Activated naive CD4-positive, alpha-beta T cell treated with anti-CD3 and anti-CD28 coated beads, Interleukin-2, amount 50 U/mL, for 24 hours (primary cell): ENCODE measurements around the gene UNKL.
A peak's percentile ranks its signal among the peaks of the same experiment; 100 is the strongest.

Experiments
- H3K27ac Mint-ChIP-seq: one replicate; pipeline ENCODE4 v1.8.0; 2021; ENCODE audit warnings: mild to moderate bottlenecking, mixed read lengths
- H3K27me3 Mint-ChIP-seq: one replicate; pipeline ENCODE4 v1.8.0; 2021; ENCODE audit warnings: mixed read lengths
- H3K36me3 Mint-ChIP-seq: one replicate; pipeline ENCODE4 v1.8.0; 2021; ENCODE audit warnings: mixed read lengths
- H3K4me1 Mint-ChIP-seq: one replicate; pipeline ENCODE4 v1.8.0; 2021; ENCODE audit warnings: mixed read lengths
- H3K4me3 Mint-ChIP-seq: one replicate; pipeline ENCODE4 v1.8.0; 2021; ENCODE audit warnings: mild to moderate bottlenecking, mixed read lengths
- H3K9me3 Mint-ChIP-seq: one replicate; pipeline ENCODE4 v1.8.0; 2021; ENCODE audit warnings: mixed read lengths

Gene UNKL

DNA sequence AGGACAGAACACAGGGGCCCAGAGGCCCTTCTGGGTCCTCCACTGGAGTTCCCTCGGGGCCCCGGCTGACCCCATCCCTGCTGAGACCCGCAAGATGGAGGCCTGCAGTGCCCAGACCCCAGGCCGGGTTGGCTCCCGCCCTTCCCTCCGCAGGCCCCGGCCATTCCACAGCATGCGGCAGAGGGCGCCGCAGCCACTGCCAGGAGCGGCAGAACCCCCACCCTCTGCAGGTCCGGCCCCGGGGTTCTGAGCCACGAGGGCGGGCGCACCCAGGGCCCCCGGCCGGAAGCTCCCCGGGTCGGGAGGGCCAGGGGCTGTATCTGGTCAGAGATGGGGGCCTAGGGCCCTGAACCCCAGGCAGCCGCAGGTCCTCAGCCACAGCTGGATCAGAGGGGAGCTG is 14.0 kb upstream of the UNKL start:
- Mint-ChIP-seq H3K9me3 (no peaks in the 10 kb centered on the region), H3K27me3 (no peaks in the 10 kb centered on the region), H3K36me3 (no peaks in the 10 kb centered on the region), H3K4me1 (no peaks in the 10 kb centered on the region), H3K27ac (no peak overlapping the region), H3K4me3 (no peak overlapping the region)

- Mint-ChIP-seq H3K36me3 (no peaks in the 10 kb centered on the region), H3K9me3 (no peaks in the 10 kb centered on the region), H3K27ac (no peak overlapping the region), H3K27me3 (no peaks in the 10 kb centered on the region), H3K4me1 (no peaks in the 10 kb centered on the region), H3K4me3 (no peak overlapping the region)
Measured at GRCh38 chr16:1427473-1428461, 13.3 kb upstream of the UNKL start.

GRCh38 chr16:1426734-1427471 is 12.4 kb upstream of the UNKL start:
- Mint-ChIP-seq H3K27ac (no peak overlapping the region), H3K4me1 (peaks cover 4% of the 10 kb centered on the region), H3K36me3 (no peaks in the 10 kb centered on the region), H3K9me3 (no peaks in the 10 kb centered on the region), H3K4me3 (no peak overlapping the region), H3K27me3 (no peaks in the 10 kb centered on the region)

GRCh38 chr16:1425616-1426370 is 11.3 kb upstream of the UNKL start:
- no peak overlapping the region for H3K4me3 Mint-ChIP-seq
- H3K4me1 Mint-ChIP-seq: peaks cover 11% of the 10 kb centered on the region
- H3K36me3 Mint-ChIP-seq: no peaks in the 10 kb centered on the region
- H3K27me3 Mint-ChIP-seq: no peaks in the 10 kb centered on the region
- H3K9me3 Mint-ChIP-seq: no peaks in the 10 kb centered on the region
- H3K27ac Mint-ChIP-seq: no peak overlapping the region

- H3K27ac Mint-ChIP-seq: no peak overlapping the region
- peaks cover 11% of the 10 kb centered on the region for H3K4me1 Mint-ChIP-seq
- no peaks in the 10 kb centered on the region for H3K27me3 Mint-ChIP-seq
- H3K9me3 Mint-ChIP-seq: no peaks in the 10 kb centered on the region
- H3K4me3 Mint-ChIP-seq: no peak overlapping the region
- H3K36me3 Mint-ChIP-seq: no peaks in the 10 kb centered on the region
Measured at GRCh38 chr16:1424028-1424427, 9.5 kb upstream of the UNKL start.

DNA sequence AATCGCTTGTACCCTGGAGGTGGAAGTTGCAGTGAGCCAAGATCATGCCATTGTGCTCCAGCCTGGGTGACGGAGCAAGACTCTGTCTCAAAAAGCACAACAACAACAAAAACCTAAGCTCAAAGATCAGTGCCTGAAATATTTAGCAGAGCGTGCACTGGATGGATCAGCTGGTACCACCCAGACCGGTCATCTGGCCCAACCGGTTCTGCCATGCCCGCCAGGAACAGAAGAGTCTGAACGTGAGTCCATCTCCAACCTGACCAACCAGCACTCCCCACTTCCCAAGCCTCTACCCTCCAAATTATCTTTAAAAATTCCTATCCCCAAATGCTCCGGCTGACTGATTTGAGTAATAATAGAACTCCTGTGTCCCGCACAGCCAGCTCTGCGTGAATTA is 7.6 kb upstream of the UNKL start:
- H3K4me3 Mint-ChIP-seq: peak overlapping the region; percentile 11
- H3K27me3 Mint-ChIP-seq: no peaks in the 10 kb centered on the region
- H3K4me1 Mint-ChIP-seq: peaks cover 15% of the 10 kb centered on the region
- no peaks in the 10 kb centered on the region for H3K9me3 Mint-ChIP-seq
- no peaks in the 10 kb centered on the region for H3K36me3 Mint-ChIP-seq
- peak overlapping the region; percentile 85 for H3K27ac Mint-ChIP-seq

- Mint-ChIP-seq H3K36me3 (no peaks in the 10 kb centered on the region), H3K4me1 (peaks cover 23% of the 10 kb centered on the region), H3K27ac (peak overlapping the region; percentile 59), H3K9me3 (no peaks in the 10 kb centered on the region), H3K27me3 (no peaks in the 10 kb centered on the region), H3K4me3 (peak overlapping the region; percentile 87)
Measured at GRCh38 chr16:1420111-1420539, 5.6 kb upstream of the UNKL start.

DNA sequence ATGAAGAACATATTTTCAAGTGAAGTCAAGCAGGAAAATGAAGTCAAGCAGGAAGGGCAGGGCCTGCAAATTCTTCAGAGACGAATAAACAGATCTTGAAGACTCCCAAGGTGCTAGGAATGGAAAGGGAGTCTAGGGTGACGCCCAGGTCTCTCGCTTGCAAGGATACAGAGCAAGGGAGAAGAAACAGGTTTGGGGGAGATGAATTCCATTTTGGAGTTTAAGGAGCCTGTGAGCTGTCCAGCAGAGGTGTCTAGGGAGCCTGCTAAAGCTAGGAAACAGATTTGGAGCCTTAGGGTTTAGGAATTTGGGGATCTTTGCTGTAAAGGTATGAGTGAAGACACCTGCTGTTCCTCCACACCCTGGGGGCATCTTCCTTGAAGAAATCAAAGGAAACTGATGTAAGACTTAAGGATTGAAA is 2.0 kb upstream of the UNKL start:
- no peak overlapping the region for H3K27ac Mint-ChIP-seq
- no peak overlapping the region for H3K4me3 Mint-ChIP-seq
- no peaks in the 10 kb centered on the region for H3K36me3 Mint-ChIP-seq
- H3K4me1 Mint-ChIP-seq: peaks cover 29% of the 10 kb centered on the region
- H3K27me3 Mint-ChIP-seq: no peaks in the 10 kb centered on the region
- no peaks in the 10 kb centered on the region for H3K9me3 Mint-ChIP-seq

GRCh38 chr16:1413684-1414531 is 596 bp downstream of the UNKL start:
- H3K27me3 Mint-ChIP-seq: no peaks in the 10 kb centered on the region
- no peaks in the 10 kb centered on the region for H3K9me3 Mint-ChIP-seq
- H3K27ac Mint-ChIP-seq: peak overlapping the region; percentile 88
- no peaks in the 10 kb centered on the region for H3K36me3 Mint-ChIP-seq
- peak overlapping the region; percentile 78 for H3K4me3 Mint-ChIP-seq
- peaks cover 33% of the 10 kb centered on the region for H3K4me1 Mint-ChIP-seq

GRCh38 chr16:1412847-1413246 is 1.7 kb downstream of the UNKL start:
- Mint-ChIP-seq H3K4me3 (peak overlapping the region; percentile 52), H3K36me3 (no peaks in the 10 kb centered on the region), H3K4me1 (peaks cover 30% of the 10 kb centered on the region), H3K27me3 (no peaks in the 10 kb centered on the region), H3K27ac (peak overlapping the region; percentile 51), H3K9me3 (no peaks in the 10 kb centered on the region)

DNA sequence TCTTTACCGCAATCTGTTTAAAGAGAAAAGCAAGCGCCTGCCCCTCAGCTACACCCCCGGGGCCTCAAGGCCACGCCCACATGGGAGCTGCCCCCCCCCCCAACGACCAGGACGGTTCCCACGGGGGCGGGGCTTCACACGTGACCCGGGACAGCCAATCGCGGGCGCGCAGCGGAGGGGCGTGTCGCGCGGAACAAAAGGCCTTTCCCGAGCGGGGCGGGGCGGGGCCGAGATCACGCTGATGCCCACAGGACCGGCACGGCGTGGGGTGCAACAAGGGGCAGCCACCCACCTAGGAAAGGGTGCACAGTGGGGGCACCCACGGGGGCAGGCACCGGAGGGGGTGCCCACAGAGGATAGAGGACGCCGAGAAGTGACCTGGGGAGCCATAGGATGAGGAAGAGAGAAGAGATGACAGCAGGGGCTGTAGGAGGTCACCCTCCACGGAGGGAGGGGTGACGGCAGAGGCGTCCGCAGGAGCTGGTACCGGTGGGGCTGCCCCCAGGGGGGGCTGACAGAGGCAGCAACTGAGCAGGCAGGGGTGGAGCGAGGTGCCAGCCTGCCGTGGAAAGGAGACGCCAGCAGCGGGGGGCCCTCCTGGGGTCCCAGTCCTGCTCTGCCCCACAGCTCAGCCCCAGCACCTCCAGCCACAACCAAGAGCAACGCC is 6.2 kb downstream of the UNKL start:
- Mint-ChIP-seq H3K9me3 (no peaks in the 10 kb centered on the region), H3K27ac (peak overlapping the region; percentile 77), H3K4me1 (peaks cover 30% of the 10 kb centered on the region), H3K4me3 (peak overlapping the region; percentile 76), H3K27me3 (no peaks in the 10 kb centered on the region), H3K36me3 (peaks cover 2% of the 10 kb centered on the region)

- peak overlapping the region; percentile 76 for H3K4me3 Mint-ChIP-seq
- no peak overlapping the region for H3K27ac Mint-ChIP-seq
- H3K27me3 Mint-ChIP-seq: no peaks in the 10 kb centered on the region
- H3K9me3 Mint-ChIP-seq: no peaks in the 10 kb centered on the region
- peaks cover 29% of the 10 kb centered on the region for H3K4me1 Mint-ChIP-seq
- peaks cover 3% of the 10 kb centered on the region for H3K36me3 Mint-ChIP-seq
Measured at GRCh38 chr16:1407753-1408152, 6.8 kb downstream of the UNKL start.

DNA sequence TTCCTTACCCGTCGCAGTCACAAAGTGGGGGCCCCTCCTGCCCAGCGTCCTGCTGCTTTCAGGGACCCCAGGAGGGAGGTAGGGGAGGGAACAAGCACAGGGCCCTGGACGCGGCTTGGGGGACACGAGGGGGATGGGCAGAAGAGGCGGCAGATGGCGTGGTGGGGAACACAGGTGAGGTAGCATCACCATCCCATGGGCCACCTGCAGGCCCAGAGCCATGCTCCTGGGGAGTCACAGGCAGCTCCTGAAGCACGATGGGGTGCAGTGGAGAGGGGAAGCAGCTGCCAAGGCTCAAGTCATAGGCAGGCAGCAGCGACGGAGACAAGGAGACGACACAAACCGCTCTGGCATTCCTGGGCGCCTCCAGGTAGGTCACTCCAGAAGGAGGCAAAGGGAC is 10.8 kb downstream of the UNKL start:
- H3K9me3 Mint-ChIP-seq: no peaks in the 10 kb centered on the region
- peaks cover 9% of the 10 kb centered on the region for H3K4me1 Mint-ChIP-seq
- H3K36me3 Mint-ChIP-seq: peaks cover 7% of the 10 kb centered on the region
- H3K27me3 Mint-ChIP-seq: no peaks in the 10 kb centered on the region
- no peak overlapping the region for H3K27ac Mint-ChIP-seq
- H3K4me3 Mint-ChIP-seq: no peak overlapping the region

GRCh38 chr16:1403036-1403435 is 11.5 kb downstream of the UNKL start:
- H3K36me3 Mint-ChIP-seq: peaks cover 7% of the 10 kb centered on the region
- H3K4me3 Mint-ChIP-seq: no peak overlapping the region
- no peaks in the 10 kb centered on the region for H3K9me3 Mint-ChIP-seq
- no peaks in the 10 kb centered on the region for H3K27me3 Mint-ChIP-seq
- no peak overlapping the region for H3K27ac Mint-ChIP-seq
- H3K4me1 Mint-ChIP-seq: peaks cover 9% of the 10 kb centered on the region
